Measurements from ENCODE around the gene SCN4B.

GRCh38 chr11:118084247-118084646, 68.4 kb downstream of the SCN4B start:
- no peak for TF ChIP-seq CTCF (IDR thresholded peaks at IDR 0.05; ENCODE audit: low read depth, low read length)
- no peak for TF ChIP-seq POLR2A (IDR thresholded peaks at IDR 0.05; ENCODE audit: extremely low read depth, insufficient read length)
- 0 out of 2 replicates have a peak, but pooled peaks have one; percentile 33 for TF ChIP-seq MAX (IDR thresholded peaks at IDR 0.05; ENCODE audit: low read depth, low read length)
